ENCODE data around the gene CATSPERD.
A peak's percentile ranks its signal among the peaks of the same experiment; 100 is the strongest.

Gene CATSPERD

DNA sequence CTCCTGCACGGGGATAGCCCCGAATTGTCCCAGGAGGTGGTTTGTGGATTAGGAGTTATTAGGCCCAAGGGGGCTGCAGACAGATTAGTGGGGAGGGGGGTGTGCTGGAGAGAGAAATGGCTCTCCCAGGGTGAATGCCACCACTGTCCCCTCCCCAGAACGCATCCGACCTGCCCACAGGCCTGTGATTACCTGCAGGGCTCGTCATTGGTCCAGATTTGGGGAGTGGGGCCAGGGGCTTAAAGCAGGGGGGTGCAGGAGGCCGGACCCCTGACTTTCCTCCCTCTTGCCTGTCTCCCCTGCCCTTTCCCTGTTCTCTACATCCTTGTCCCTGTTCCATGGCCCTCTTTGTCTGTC lies 85.7 kb downstream of the CATSPERD start:
- no peak for DNase-seq (ENCODE audit: low read depth, low spot score)

DNA sequence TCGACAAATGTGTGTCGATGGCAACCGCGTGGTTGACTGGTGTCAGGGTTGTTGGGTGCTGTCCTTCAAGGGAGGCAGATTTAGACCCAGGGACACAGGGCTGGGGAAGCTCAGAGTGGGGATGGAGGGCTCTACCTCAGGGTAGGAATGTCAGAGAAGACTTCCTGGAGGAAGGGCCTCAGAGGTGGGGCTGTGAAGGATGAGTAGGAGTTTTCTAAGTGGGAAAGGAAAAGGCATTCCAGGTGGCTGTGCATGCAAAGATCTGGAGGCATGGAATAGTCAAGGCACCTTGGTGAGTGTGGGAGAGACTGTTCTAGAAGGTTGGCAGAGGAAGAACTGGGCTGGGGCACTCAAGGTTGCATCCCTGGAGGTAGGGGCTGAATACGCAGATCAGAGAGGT lies 86.5 kb downstream of the CATSPERD start:
- no peak for DNase-seq (ENCODE audit: low read depth, low spot score)

DNA sequence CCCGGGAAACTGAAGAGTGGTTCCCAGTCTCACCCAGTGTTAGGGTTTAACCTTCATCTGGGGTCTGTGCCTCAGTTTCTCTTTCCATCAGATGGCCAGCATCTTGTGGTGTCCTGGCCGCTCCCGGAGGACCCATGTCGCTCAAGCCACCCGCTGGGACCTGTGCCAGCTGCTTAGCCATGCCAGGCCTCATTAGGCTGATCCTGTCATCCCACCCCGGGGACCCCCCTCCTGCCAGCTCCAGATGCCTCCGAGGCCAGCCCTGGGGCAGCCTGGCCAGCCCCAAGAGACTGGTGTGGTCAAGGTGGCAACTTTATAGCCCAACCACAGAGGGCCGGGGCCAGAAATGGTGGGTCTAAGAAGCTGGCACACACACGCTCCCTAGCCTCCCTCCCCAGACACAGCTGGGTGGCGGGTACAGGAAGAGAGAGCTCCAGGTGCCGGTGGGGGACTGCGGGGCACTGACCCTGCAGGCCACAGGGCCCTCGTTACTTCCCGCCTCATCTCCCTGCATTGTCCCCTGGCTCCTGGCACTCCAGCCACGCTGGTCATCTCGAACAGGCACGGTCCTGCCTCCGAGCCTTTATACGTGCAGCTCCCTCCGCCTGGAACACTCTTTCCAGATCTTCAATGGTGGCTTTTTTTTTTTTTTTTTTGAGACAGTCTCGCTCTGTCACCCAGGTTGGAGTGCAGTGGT lies 87.8 kb downstream of the CATSPERD start:
- no peak for DNase-seq (ENCODE audit: low read depth, low spot score)

DNA sequence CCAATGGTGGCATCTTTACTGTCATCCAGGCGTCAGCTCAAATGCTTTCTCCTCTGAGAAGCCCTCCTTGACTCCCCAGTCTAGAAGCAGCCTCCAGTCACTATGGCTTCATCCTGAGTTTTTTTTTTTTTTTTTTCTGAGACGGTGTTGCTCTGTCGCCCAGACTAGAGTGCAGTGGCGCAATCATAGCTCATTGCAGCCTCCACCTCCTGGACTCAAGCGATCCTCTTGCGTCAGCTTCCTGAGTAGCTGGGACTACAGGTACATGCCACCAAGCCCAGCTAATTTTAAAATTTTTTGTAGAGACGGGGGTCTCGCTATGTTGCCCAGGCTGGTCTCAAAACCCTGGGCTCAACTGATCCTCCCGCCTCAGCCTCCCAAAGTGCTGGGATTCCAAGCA lies 88.6 kb downstream of the CATSPERD start:
- DNase-seq (ENCODE audit: low read depth, low spot score): no peak

DNA sequence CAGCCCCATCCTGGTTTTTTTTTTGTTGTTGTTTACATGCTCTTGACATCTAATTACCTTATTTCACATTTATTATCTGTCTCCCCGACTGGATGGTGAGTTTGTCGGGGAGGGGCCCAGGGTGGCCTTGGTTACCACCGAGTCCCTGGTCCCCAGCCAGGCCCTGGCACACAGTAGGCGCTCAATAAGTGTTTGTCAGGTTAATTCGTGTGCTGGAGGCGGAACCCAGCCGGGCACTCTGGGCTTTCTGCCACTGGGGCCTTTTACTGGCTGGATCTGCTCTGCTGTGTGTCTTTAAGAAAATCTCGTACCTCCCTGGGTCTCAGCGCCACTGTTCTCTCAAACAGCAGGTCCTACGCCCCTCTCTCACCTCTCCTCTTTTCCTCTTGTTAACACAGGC lies 89.0 kb downstream of the CATSPERD start:
- no peak for DNase-seq (ENCODE audit: low read depth, low spot score)

DNA sequence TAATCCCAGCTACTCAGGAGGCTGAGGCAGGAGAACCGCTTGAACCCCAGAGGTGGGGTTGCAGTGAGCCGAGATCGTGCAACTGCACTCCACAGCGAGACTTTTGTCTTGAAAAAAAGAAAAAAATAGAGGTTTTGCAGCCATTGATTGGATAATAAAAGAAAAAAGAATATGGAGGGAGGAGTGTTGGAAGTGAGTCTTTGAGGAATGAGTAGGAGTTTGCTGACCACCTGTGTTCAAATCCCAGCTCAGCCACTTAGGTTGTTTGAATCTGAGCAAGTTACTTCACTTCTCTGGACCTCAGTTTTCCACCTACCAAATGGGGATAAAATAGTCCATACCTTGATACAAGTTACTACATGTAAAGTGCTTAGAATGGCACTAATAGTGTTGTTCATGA lies 90.7 kb downstream of the CATSPERD start:
- DNase-seq (ENCODE audit: low read depth, low spot score): no peak

DNA sequence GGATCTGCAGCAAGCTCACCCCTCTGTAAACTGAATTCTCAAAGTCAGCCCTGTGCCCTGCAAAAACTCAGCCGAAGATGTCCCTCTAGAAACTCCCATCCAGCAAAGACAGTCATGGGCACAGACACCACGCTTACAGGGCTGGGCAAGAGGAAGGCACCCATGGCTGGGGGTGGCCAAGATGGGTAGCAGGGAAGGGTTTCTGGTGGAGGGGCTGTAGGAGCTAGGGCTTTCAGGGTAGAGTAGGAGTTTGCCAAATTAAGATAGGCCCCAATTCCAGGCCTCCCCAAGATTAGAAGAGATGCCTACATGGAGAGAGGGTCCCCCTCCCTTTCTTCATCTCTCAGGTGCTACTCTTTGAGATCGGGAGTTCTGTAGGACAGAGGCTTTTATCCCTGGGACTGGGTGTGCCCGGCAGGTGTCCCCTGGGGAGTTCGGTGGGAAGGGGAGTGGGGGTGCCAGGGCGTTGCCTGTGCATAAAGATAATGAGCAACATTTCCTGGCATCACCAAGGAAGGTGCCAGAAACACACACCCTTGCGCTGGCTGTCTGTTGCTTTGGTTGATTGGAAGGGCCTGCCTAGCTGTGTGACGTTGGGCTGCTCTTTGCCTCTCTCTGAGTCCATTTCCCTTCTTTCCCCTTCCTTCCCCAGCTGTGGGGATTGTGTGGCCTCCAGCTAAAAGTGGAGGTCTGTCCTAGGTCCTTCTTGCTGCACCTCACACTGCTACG lies 93.8 kb downstream of the CATSPERD start:
- no peak for DNase-seq (ENCODE audit: low read depth, low spot score)

DNA sequence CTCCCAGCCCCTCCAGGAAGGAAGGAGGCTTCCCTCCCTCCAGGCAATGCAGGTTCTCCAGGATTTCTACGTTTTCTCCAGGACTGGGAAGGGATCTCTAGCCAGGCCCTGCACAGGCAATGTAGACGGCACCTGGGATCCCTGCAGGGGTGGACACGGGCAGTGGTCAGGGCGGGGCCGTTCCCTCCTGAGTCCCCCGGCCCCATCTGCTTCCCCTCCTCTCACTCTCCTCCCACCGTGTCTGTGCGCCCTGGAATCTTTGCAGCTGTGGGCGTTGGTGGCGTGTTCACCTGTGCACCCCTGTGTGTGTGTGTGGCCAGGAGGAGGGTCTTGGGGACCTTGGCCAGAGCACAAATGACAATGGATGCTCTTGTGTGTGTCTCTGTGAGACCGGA lies 94.4 kb downstream of the CATSPERD start:
- no peak for DNase-seq (ENCODE audit: low read depth, low spot score)

DNA sequence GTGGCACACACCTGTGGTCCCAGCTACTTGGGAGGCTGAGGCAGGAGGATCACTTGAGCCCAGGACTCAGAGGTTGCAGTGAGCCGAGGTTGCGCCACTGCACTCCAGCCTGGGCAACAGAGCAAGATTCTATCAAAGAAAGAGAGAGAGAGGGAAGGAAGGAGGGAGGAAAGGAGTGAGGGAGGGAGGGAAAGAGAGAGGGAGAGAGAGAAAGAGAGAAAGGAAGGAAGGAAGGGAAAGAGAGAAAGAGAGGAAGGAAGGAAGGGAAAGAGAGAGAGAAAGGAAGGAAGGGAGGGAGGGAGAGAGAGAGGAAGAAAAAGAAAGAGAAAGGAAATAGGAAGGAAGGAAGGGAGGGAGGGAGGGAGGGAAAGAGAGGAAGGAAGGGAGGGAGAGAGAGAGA lies 96.8 kb downstream of the CATSPERD start:
- DNase-seq (ENCODE audit: low read depth, low spot score): no peak

DNA sequence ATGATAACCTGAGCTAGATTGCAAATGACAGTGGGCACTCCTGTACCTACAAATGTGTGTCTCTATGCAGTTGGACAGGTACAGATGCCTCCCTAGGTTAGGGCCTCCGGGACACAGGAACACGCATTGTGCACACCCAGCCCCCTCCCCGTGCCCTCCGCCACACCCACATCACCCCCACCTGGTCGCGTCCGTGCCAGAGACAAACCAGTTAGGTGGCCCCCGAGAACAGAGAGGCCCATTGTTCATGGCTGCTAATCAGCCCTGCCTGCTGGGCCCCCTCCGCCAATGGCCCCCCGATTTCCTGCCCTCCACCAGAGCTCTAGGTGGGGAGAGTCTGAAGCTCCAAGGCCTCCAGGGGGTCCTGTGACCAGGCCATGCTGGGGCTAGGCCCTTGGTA lies 98.2 kb downstream of the CATSPERD start:
- DNase-seq (ENCODE audit: low read depth, low spot score): no peak

DNA sequence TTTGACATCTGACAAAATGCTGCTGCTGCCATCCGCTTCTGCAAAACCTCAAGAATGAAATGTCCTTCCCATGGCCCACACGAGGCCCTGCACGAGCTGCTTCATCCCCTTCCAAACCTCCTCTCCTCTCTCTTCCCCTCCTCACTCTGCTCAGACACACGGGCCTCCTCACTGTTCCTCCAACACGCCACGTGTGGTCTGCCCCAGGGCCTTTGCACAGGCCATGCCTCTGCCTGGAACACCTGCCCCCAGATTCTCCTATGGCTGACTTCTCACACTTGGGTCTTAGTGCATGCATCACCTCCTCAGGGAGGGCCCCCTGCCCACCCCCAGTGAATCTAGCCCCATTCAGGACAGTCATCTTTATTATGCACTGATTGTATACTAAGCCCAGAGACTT lies 100.3 kb downstream of the CATSPERD start:
- DNase-seq (ENCODE audit: low read depth, low spot score): no peak

DNA sequence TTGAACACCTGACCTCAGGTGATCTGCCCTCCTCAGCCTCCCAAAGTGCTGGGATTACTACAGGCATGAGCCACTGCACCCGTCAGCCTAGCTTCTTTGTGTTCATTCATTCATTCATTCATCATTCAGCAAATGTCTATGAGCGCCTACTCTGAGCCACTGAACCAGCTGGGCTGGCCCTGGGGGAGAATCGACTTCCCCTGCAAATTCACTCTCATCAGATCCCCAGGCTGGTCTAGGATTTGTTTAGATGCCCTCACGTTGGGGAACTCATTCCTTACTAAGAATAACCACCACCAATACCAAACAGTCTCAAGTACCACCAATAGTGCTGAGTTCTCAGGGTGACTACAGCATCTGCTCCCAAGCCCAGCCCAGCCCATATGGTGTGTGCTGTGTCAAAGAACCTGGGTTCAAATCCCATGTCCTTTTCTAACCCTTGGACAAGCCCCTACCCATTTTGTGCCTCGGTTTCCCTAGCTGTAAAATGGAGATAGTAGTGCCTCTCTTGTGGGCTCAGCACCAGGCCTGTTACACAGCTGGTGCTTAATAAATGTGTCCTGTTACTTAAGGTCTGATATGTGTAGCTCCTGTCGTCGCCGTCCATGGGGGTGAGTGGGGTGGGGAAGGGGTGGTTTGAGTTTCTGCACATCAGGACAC lies 101.2 kb downstream of the CATSPERD start:
- no peak for DNase-seq (ENCODE audit: low read depth, low spot score)

DNA sequence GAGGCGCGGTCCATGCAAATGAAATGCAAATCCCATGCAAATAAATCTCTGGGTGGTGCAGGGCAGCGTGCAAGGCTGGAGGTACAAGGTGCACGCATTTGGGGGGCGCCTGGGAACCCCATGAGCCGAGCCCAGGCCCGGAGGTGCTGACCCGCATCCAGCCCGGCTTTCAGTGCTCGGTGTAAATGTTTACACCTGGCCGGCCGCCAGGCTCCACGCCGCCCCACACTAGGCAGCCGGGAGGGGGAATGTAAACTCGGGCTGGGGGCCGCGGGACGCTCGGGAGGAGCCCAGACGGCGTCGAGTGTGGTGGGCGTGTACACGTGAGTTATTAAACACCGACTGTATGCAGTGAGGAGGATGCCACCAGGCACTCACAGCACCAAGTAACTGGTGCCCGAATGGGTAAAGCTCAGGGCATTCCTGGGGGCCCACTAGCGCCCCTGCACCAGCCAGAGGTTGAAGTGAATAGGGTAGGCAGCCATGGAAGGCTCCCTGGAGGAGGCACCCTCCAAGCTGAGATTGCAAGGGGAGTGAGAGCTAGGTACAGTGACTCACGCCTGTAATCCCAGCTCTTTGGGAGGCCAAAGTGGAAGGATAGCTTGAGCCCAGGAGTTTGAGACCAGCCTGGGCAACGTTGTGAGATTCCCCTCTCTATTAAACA lies 101.9 kb downstream of the CATSPERD start:
- no peak for DNase-seq (ENCODE audit: low read depth, low spot score)

DNA sequence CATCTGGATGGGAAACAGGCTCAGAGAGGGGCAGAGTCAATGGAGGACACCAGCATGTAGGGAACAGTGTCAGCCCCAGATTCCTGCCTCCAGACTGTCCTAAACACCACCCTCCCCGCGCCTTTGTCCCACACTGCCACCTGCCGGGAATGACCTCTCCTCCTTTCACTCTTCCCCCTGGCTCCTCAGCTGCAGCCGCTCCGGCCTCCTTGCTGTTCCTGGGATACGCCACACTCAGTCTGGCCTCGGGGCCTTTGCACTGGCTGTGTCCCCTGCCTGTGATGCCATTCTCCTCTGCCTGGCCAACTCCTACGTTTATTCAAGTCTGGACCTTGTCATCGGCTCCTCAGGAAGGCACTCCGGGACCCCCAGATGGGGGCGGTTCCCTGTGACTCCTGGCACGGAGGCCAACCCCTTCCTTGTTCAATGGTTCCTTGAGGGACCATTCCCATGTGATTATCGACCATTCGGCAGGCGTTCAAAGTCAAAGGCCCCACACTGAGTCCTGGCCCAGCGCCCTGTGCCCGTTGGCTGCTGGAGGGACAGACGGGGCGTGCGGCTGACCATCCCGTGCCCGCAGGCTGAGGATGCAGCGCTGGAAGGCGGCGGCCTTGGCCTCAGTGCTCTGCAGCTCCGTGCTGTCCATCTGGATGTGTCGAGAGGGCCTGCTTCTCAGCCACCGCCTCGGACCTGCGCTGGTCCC lies 103.3 kb downstream of the CATSPERD start:
- peak; percentile 86 for DNase-seq (ENCODE audit: low read depth, low spot score)

DNA sequence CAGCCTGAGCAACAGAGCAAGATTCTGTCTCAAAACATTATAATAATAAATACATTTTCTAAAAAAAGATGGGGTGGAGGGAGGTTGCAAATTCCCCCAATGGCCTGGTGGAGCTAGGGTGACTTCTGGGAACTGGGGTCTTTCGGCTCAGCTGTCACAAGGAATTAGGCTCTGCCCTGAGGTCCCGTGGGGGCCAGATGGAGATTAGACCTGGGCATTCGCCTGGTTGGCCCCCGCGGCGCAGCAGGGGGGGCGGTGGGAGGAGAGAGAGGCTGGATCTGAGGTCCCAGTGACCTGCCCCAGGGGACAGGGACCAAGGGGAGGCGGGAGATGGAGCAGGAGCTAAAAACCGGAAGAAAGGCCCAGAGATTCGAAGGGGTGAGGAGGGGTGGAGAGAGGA lies 104.3 kb downstream of the CATSPERD start:
- no peak for DNase-seq (ENCODE audit: low read depth, low spot score)

DNA sequence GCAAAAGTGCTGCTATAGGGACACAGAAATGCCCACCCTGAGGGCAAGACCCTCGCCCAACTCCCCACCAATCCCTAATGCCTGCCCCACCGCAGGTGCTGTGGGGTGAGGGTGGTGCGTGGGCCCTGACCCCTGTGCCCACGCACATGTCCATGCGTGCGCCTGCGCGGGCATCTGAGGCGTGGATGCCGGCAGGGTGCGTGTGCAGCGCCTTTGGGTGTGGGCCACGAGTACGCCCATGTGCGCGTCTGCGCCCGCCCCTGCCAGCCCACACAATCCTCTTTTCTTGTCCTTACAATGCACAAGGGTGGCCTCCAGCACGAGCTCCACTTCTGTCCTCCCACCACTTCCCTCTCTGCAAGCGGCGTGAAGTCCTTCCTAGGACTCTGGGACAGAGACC lies 104.7 kb downstream of the CATSPERD start:
- no peak for DNase-seq (ENCODE audit: low read depth, low spot score)

DNA sequence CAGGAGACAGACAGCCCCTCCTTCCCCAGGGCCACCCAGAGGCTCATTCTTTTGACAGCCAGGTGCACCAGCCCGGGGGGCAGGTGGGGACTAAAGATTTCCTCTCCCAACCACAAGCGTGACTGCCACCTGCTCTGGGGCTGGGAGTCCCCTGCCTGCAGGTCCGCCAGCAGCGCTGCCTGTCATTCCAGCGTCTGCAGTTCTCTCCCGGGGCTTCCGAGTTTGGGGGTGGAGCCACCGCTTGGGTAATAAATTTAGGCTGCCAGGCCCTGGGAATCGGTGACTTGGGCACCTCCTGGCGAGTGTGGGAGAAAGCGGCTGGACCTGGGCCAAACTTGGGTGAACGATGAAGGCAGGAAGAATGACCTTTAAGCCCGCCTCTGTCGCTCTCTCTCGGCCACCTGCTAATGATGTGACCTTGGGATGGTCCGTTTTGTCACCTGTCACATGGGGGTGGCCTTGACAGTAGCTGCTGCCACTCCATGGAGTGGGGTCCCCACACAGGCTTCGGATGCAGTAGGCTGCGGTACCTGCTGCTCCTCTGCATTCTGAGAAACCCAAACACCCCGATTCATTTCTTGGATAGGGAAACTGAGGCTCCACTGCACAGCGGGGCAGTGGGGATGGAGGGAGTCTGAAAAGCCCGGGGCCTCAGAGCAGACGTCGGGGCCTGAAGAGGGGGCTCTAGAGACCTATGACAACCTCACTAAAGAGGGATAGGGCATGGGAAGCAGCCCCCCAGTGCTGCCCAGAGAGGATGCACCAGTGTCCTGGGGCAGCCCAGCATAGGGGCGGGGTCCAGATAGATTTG lies 106.3 kb downstream of the CATSPERD start:
- DNase-seq (ENCODE audit: low read depth, low spot score): peak; percentile 86

DNA sequence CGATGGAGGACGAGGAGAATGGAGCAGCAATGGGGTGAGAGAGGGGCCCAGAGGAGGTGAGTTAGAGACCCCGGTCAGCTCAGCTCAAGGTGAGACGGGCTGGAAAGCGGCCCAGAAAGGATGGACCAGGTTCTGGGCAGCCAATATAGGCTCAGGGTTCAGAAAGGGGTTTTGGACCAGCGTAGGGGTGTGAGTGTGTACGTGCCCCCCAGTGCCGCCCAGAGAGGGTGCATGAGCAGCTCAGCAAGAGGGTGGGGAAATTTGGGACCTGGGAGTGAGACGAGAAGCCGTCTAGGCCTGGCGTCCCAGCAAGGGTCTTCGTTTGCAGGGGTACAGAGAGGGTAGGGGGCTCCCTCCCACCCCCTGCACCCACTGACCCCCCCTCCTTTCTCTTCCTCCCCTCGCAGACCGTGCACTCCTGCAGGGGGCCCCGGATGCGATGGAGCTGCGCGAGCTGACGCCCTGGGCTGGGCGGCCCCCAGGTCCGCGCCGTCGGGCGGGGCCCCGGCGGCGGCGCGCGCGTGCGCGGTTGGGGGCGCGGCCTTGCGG lies 107.0 kb downstream of the CATSPERD start:
- no peak for DNase-seq (ENCODE audit: low read depth, low spot score)

DNA sequence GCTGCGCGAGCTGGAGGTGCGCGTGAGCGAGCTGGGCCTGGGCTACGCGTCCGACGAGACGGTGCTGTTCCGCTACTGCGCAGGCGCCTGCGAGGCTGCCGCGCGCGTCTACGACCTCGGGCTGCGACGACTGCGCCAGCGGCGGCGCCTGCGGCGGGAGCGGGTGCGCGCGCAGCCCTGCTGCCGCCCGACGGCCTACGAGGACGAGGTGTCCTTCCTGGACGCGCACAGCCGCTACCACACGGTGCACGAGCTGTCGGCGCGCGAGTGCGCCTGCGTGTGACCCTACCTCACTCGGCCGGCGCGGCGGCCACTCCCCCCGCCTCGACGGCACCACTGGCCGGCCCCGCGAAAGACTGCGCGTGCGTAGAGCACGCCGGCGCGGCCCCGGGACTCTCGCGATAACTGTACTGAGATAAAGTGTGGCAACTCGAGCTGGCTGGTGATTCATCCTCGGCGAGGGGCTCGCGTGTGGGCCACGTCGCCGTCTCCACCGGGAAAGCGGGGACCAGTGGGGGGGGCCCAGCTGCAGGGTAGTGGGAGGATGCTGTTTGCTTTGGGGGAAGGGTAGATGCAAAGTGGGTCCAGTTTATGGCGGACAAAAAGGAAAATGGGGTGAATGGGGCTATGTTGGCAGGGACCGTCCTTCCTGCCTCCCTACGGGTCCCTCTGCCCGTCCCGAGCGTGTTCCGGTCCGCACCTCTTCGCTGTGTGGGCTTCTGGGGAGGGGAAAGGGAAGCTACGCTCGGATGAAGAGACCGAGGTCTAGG lies 107.6 kb downstream of the CATSPERD start:
- DNase-seq (ENCODE audit: low read depth, low spot score): peak; percentile 98
